ENCODE results near the gene KCNQ5.

The KCNQ5 gene

DNA sequence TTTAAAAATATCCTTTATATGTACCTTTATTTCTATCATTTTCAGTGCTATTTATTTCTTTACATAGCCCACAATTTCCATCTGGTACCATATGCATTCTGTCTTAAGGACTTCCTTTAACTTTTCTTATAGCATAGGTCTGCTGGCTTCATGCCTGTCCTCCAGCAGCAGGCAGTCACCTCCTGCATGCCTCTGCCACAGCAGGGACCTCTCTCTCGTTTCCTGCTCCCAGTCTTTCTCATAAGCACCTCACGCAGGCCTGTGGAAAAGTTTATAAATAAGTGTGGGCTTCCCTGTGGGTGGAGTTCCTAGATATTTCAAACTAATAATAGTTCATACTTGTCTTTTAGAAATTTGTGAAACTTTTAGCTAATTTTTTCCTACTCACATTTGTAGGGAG is 133.9 kb downstream of the KCNQ5 start:
- no peak for DNase-seq

- no peak for DNase-seq
Measured at GRCh38 chr6:72757048-72757447, 135.2 kb downstream of the KCNQ5 start.

- DNase-seq, result no peak
Measured at GRCh38 chr6:72757926-72758325, 136.1 kb downstream of the KCNQ5 start.

DNA sequence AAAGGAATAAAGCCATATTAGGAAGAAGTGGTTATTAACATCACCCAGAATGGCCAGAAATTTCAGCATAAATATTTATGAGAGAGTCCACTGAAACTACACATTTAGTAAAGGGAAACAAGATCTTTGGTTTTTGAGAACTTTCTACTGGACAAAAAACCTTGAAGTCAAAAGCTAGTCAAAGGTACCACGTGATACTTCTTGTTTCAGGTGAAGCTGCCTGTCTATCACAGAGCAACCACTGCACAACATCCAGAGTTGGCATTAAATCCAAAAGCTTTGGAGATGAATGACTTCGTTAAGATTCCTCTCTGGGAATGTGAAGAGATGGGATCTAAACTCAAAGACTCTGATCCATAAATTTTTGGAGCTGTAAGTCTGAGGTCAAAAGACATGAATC is 137.0 kb downstream of the KCNQ5 start:
- DNase-seq, result no peak

GRCh38 chr6:72760114-72760793 is 138.4 kb downstream of the KCNQ5 start:
- DNase-seq, result no peak

GRCh38 chr6:72761761-72762160 is 139.9 kb downstream of the KCNQ5 start:
- DNase-seq, result no peak

- no peak for DNase-seq
Measured at GRCh38 chr6:72769459-72770125, 147.7 kb downstream of the KCNQ5 start.

- DNase-seq, result no peak
Measured at GRCh38 chr6:72770959-72771358, 149.1 kb downstream of the KCNQ5 start.

DNA sequence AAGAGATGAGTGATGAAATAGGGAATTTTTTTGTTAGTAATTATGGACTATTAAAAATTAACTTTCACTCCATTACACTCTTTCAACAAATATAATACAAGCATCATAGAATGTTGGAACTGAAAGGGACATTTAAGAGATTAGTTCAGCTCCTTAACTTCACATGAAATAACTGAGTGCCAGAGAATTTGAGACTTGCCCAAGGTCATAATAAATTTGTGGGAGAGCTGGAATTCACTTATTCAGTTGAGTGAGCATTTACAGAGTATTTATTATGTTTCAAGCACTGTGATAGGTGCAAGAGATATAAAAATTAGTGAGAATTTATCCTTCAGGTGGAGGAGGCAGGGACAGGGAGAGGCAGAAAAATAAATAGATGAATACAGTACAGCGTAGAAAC is 154.6 kb downstream of the KCNQ5 start:
- no peak for DNase-seq

DNA sequence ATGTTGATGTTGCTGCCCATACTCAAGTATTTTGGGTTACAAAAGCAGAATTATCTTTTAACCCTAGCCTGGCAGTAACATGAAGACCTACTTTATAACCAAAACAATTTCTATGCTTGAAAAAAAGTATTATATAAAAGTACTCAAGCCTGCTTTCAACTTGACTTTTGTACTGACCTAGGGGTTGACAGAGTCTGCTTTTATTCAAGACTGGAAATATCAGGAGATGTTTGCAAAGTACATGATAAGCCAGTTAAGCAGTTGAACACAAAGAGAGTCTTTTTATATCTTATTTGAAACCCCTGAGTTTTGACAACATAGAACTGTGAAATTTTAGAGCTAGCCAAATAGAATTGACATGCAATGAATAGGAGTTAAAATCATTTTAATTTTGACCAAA is 159.8 kb downstream of the KCNQ5 start:
- no peak for DNase-seq

DNA sequence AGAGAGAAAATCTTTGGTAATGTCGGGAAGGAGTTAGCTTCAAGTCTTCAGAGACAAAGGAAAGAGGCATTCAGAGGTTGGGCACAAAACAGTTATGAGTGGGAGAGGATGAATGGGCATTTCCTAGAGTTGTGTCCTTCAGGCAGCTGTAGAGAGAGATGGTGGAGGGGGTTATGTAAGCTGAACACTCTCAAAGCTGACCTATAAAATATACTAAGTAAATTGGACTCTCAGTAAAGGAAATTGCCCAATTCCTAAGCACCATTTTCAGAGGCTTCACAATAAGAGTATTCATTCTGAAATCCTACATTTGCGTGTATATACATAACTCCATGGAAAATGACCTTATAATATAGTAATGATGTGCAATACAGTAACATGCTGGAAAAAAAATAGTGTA is 161.2 kb downstream of the KCNQ5 start:
- DNase-seq, result no peak

- no peak for DNase-seq
Measured at GRCh38 chr6:72783666-72784065, 161.8 kb downstream of the KCNQ5 start.

DNA sequence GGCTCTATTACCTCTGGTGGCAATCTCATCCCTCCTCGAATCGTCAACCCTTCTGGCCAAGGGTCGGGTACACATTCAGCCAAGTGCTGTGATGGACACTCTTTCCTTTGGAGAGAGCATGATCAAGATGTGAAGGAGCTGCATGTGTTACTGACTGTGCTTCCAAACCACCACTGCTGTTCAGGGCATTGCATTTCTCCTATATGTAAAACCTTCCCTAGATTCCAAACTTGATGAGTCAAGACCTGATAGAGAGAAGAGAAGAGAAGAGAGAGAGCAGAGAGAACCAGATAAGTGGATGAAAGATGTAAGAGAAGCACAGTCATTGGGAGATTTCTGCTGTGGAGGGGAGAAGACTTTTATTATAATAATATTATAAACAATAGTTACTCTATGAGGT is 162.2 kb downstream of the KCNQ5 start:
- DNase-seq, result no peak

GRCh38 chr6:72784581-72784980 is 162.7 kb downstream of the KCNQ5 start:
- no peak for DNase-seq

GRCh38 chr6:72787391-72788031 is 165.6 kb downstream of the KCNQ5 start:
- no peak for DNase-seq

DNA sequence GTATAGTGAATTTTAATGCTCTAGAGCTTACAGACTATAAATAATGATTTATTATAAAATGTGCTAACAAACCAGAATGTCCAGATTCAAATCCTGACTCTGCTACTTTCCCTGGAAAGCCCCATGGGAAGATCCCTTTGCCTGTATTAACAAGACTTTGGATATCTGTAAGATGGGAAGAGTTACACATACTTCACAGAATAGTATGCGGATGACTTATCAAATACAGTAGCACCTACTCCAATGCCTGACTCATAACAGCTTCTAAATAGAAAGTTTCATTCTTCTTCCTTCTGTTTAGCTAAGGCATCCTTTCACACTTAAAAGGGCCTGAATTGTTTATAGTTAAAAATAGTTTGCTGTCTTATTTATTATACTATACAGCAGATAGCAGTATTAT is 166.3 kb downstream of the KCNQ5 start:
- no peak for DNase-seq

GRCh38 chr6:72789145-72789544 is 167.3 kb downstream of the KCNQ5 start:
- no peak for DNase-seq

DNA sequence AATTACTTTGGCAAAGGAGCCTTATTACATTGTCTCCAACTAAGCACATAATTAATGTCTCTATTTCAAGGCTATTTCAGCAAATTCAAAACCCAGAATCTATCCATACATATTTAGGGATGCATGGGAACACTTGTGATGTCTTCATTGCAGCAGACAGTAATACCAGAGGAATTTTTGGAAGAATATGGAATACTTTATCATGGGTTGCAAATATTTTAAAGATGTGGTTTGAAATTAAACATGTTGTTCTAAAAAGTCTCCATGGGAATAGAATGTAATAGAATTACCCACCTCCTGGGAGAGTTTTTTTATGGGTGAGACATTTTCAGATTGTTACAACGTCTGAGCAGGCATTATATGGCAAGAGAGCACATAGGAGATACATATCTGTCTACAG is 170.8 kb downstream of the KCNQ5 start:
- no peak for DNase-seq

DNA sequence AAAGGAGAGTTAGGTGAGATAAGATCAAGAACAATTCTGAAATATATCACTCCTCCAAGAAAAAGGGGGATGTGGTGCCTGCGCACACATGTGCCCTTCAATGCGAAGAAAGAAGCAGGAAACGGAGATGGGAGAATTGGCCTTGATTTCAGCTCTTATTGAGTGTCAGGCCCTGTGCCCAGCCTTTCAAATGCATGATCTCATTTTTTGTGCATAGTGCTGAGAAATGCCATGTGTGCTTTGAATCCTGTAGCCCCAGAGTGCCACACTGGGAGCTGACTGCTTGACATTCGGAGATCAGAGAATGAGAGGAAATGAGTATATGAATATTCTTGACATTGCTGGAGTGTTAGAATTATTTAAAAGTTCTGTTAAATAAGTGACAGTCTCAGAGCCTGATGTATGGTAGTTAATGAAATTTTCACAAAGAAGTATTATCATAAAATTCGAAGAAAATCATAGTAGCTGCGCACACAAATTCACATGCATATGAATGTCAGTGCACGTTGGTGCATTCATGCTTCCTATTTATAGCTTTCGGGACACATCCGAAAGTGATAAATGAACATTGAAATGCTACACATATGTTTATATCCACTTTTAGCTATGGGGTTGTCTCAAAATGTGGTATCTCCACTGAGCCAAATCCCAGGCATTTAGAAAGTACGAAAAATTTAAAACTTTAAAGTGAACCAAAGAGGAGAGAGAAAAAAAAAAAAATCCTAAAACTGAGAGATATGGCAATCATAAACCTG is 172.0 kb downstream of the KCNQ5 start:
- DNase-seq, result no peak

GRCh38 chr6:72798196-72798595 is 176.3 kb downstream of the KCNQ5 start:
- no peak for DNase-seq

DNA sequence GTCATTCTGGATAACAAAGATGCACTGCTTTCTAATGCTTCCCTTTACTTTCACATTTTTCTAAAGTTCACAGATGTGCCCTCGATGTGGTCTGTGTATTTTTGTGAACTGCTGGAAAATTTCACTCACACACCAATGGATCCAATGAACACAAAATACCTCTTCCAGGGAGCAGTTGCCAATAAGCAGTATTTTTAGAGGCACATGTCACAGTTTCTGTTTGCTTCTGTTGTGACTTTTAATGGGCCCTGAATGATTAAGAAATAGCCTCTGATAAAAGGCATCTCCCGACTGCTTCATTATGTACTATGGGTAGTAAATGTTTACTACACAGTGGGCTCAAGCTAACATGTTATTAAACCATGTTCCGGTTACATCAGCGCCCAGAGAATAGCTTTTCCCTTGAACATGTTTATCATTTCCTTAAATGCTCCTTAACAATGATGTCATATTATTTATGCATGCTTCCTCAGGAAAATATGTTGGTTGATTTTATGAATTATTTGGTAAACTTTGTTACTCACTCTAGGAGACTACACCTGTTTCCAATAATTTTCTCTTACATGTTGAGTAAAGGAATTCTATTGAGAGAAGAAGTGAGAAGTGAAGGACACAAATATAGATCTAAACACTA is 188.0 kb downstream of the KCNQ5 start:
- DNase-seq, result no peak

GRCh38 chr6:72810571-72811280 is 188.9 kb downstream of the KCNQ5 start:
- no peak for DNase-seq

All from NCI-H2081 treated with DMSO at 0.1 percent for 48 hours (cell line).